Umbilical cord (tissue), 2 donors: ENCODE data around the gene MMEL1. TPM values are rescaled to one million over a fixed set of nuclear protein-coding genes. Genes with fewer than 3 reads are reported as not detected.

Source experiments
- DNase-seq: peaks from one replicate; pipeline ENCODE4 v3.0.0-alpha.2; 2015; ENCODE audit warnings: low spot score
- total RNA-seq: library from RNA; depleted of rRNA; stranded (reverse); fragments of >200 nt; gene quantifications from one replicate; pipeline ENCODE4 v1.2.3, GENCODE V29; 2014; ENCODE audit warnings: low replicate concordance; ENCODE audit not compliant: insufficient read depth

The MMEL1 gene
- total RNA-seq, 1 donor from 2014 or later: not detected

GRCh38 chr1:2643414-2644077, 10.7 kb upstream of the MMEL1 start:
- no peak for DNase-seq

DNA sequence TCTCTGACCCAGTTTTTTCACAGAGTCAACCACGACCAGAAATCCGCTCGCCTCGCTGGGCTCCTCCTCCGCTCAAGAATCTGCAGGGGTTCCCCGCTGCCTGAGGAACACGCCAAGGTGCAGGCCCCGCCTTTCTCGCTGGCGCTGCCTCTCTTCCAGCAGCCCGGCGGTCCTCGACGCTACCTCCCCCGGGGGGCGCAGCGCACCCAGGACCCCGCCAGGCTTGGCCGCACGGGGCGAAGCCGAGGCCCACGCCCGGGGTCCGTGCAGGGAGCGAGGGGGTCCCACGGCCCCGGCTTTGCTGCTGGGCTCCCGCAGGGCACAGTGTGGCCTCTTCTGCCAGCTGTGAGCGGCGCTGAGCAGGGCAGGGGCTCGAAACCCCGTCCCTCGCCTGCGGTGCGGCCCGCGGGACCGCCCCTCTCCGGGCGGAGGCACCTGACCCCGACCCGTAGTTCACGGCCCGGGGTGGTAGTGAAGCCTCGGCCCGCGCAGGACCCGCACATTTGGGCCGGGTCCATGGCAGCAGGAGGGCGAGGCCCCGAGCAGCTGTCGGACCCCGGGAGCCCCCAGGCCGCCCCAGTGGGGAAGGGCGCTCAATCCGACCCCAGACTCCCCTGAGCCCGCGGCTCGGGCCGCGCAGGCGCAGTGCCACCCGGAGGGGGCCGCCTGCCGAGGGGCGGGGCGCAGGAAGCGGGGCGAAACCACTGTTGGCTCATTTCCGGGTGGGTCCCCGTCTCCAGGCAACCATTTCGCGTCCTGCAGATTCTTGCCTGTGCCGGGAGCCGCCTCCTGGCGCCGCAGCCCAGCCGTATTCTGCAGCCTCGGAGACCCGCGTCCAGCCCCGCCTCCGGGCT, 10.0 kb upstream of the MMEL1 start:
- peak; percentile 96 for DNase-seq

DNA sequence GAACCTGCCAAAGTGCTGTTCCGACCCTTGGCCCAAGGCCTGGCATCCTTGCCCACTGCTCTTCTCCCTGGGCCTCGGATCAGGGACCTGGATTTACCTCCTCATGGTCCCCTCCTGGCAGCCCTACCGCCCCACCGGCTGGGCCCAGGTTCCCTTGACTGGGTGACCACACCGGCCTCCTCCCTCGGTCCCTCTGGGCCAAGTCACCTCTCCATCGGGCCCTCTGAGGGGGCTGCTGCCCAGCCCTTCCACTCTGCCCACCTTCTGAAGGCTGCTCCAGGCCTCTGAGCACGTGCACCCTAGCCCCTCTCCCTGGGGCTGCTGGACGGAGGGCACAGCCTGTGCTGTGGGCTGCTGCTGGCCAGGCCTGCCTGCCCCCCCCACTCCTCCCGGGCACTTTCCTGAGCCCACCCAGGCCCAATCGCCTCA, 9.3 kb upstream of the MMEL1 start:
- no peak for DNase-seq

- DNase-seq: no peak
These were observed 8.7 kb upstream of the MMEL1 start for GRCh38 chr1:2641381-2642130.

- DNase-seq: no peak
These were observed 7.8 kb upstream of the MMEL1 start for GRCh38 chr1:2640626-2641025.

DNA sequence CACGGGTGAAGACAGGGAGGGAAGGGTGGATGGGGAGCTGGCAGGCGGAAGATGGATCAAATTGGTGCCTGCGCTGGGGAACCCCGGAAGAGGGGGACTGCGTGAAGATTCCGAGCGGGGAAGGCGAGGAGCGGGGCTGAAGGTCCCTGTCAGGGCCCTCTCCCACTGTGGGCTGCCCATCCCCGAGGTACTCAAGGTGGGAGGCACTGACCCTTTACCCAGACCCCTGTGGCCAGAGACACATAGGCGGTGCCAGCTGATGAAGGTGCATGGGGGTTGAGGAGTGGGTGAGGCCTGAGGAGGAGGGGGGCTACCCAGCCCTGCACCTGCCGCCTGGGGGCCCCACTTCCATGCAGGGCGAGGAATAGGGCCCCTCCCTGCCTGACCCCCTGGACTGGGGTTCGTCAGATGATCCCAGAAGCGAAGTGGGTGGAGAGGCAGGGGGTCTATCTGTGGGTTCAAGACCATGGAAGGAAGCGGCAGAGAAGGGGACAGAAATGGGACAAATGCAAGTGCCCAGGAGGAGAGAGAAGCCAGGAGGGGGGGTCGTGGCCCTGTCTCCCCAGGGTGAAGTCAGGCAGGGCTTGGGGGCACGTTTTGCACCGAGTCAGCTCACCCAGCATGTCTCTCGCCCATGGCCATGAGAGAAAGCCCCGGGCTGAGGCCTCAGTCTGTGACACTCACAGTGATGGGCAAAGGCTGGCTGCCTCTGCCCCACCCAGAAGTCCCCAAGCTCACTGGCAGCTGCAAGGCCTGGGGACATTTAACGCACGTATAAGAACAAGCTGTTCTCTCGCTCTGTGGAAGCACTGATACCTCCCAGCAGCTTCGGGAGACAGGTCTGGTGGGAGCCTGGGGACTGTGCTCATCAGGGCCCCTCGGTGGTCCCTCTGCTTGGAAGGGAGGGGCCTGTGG, 7.0 kb upstream of the MMEL1 start:
- DNase-seq: no peak

GRCh38 chr1:2639203-2639602, 6.4 kb upstream of the MMEL1 start:
- no peak for DNase-seq

DNA sequence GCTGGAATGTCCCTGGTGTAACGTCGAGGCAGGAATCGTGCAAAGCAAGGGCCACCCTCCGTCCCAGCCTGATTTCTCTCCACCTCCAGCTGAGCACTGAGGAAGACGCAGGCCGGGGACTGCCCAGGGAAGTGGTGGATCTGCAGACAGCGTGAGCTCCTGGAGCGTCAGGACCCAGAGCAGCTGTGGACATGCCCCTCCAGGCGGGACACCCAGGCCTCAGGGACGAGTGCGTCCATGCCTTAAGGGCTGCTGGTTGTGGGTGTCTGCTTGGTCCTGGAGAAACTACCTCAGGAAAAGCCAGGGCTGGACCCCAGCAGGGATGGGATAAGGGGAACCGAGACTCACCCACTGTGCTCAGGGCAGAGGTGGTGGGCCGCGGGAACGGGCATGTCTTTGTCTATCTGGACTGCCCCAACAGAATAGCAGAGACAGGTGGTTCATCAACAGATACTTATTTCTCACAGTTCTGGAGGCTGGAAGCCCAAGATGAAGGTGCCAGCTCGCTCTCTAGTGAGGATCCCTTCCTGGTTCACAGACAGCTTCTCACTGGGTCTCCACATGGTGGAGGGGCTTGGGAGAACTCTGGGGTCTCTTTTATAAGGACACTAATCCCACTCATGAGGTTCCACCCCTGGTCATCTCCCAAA, 5.8 kb upstream of the MMEL1 start:
- DNase-seq: no peak

GRCh38 chr1:2637442-2638145, 4.8 kb upstream of the MMEL1 start:
- no peak for DNase-seq

DNA sequence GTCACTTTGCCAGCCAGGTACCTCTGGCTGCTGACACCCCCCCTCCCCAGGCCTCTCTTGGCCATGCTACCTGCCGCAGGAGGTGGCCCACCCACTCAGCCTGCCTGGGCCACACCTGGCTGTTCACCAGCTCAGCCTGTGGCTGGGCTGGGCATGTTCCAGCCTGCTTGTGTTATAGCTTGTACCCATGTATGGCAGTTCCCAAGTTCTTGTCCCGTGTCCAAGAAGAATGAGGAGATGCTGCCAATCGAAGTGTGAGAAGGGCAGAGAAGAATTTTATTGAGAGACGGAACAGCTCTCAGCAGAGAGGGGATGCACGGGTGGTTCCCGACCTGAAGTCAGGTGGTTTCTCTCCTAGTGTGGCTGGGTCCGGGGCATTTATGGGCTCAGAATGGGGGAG, 3.9 kb upstream of the MMEL1 start:
- no peak for DNase-seq

- no peak for DNase-seq
These were observed 2.7 kb upstream of the MMEL1 start for GRCh38 chr1:2635361-2636010.

GRCh38 chr1:2633936-2634491, 1.2 kb upstream of the MMEL1 start:
- DNase-seq: no peak

GRCh38 chr1:2633366-2633935, 635 bp upstream of the MMEL1 start:
- no peak for DNase-seq

GRCh38 chr1:2632051-2632430, 775 bp downstream of the MMEL1 start:
- no peak for DNase-seq

DNA sequence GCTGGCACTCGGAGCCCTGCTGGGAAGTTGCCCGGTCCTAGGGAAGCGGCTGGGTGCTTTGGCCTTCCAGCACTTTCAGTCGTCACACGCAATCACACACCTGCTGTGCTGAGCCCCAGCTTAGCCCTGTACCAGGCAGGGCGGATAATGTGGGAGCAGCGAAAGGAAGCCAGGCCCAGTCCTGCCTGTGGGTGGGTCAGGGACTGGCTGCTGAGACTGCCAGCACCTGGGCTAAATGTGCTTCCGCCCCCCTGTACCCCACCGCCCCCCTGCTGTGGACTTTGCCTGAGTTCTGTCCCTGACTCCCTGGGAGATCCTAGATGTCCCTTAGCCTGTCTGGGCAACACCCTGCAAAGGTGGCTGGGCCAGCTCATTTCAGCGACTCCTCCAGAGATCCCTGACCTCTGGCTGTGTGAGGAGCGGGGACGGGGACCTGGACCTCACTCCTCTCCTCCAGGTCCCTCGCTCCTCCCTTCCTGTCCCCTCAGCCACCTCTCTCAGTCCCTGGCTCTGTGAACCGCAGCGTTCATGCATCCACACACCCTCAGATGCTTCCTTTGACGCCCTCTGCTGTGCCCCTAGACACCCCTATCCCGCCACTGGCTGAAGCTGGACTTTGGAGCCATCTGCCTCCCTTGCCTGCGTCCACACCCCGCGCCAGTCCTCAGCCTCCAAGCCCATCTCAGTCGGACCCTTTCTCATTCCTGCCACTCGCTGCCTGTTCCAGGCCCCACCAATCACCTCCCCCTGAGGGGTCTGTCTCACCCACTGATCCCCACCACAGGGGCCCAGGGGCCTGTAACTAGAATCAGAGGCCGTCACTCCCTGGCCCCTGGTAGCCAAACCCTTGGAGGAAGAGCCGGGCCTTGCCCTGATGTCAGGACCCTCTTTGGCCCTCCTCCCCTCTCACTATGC, 1.4 kb downstream of the MMEL1 start:
- no peak for DNase-seq

GRCh38 chr1:2630498-2631135, 2.2 kb downstream of the MMEL1 start:
- DNase-seq: no peak
